GM18861 (cell line): ENCODE measurements around the gene FRMD5.

Experiments
- ATAC-seq: cut with Tn5 transposase; IDR thresholded peaks from one replicate; pipeline ENCODE4 v1.9.1; 2021; ENCODE audit not compliant: unreplicated experiment

The FRMD5 gene

GRCh38 chr15:43901495-43901894 is 293.6 kb downstream of the FRMD5 start:
- ATAC-seq, result no peak

- ATAC-seq, result no peak
Observed at GRCh38 chr15:43900996-43901395, 294.1 kb downstream of the FRMD5 start.

GRCh38 chr15:43899928-43900327 is 295.1 kb downstream of the FRMD5 start:
- no peak for ATAC-seq

- no peak for ATAC-seq
Observed at GRCh38 chr15:43898891-43899290, 296.2 kb downstream of the FRMD5 start.

- ATAC-seq, result no peak
Observed at GRCh38 chr15:43896543-43896942, 298.5 kb downstream of the FRMD5 start.

- ATAC-seq, result no peak
Observed at GRCh38 chr15:43895586-43895985, 299.5 kb downstream of the FRMD5 start.

- ATAC-seq, result no peak
Observed at GRCh38 chr15:43893956-43894355, 301.1 kb downstream of the FRMD5 start.

- no peak for ATAC-seq
Observed at GRCh38 chr15:43889042-43889441, 306.0 kb downstream of the FRMD5 start.

- ATAC-seq, result no peak
Observed at GRCh38 chr15:43887901-43888300, 307.2 kb downstream of the FRMD5 start.

- ATAC-seq, result no peak
Observed at GRCh38 chr15:43886558-43886957, 308.5 kb downstream of the FRMD5 start.

- ATAC-seq, result no peak
Observed at GRCh38 chr15:43883571-43883970, 311.5 kb downstream of the FRMD5 start.

- no peak for ATAC-seq
Observed at GRCh38 chr15:43881944-43882343, 313.1 kb downstream of the FRMD5 start.

- no peak for ATAC-seq
Observed at GRCh38 chr15:43881245-43881644, 313.8 kb downstream of the FRMD5 start.

GRCh38 chr15:43880406-43881194 is 314.5 kb downstream of the FRMD5 start:
- ATAC-seq, result no peak

- ATAC-seq, result no peak
Observed at GRCh38 chr15:43879386-43880355, 315.4 kb downstream of the FRMD5 start.

- no peak for ATAC-seq
Observed at GRCh38 chr15:43878446-43878845, 316.6 kb downstream of the FRMD5 start.

- ATAC-seq, result no peak
Observed at GRCh38 chr15:43877371-43877770, 317.7 kb downstream of the FRMD5 start.

- no peak for ATAC-seq
Observed at GRCh38 chr15:43876872-43877271, 318.2 kb downstream of the FRMD5 start.

- no peak for ATAC-seq
Observed at GRCh38 chr15:43873651-43874050, 321.4 kb downstream of the FRMD5 start.

- no peak for ATAC-seq
Observed at GRCh38 chr15:43872416-43873020, 322.6 kb downstream of the FRMD5 start.

- no peak for ATAC-seq
Observed at GRCh38 chr15:43871835-43872234, 323.2 kb downstream of the FRMD5 start.
